Esophagus squamous epithelium (tissue), 5 donors: Measurements from ENCODE around the gene RNF144A. TPM values are rescaled to one million over a fixed set of nuclear protein-coding genes. Genes with fewer than 3 reads are reported as not detected.

Experiments
- DNase-seq: peaks from one replicate; lab custom pipeline; 2025; lab: John Stamatoyannopoulos, UW
- H3K27ac ChIP-seq, 4 donors: fragments of 200-600 bp; sonication (generic); one replicate each; pipeline ENCODE4 v1.5.1; 2016 to 2019; ENCODE audit warnings: mild to moderate bottlenecking in 1 of 4
- H3K27me3 ChIP-seq, 4 donors: fragments of 200-600 bp; sonication (generic); 1 replicate in 3 of 4; 2 replicates in 1 of 4; pipeline versions ENCODE4 v1.5.1 to v1.6.0; 2017 to 2021; ENCODE audit warnings: antibody characterized with exemption in 1 of 4
- H3K36me3 ChIP-seq, 3 donors: fragments of 200-600 bp; sonication (generic); one replicate each; pipeline ENCODE4 v1.5.1; 2016 to 2019
- H3K4me1 ChIP-seq, 3 donors: fragments of 200-600 bp; sonication (generic); one replicate each; pipeline ENCODE4 v1.5.1; 2017 to 2019
- H3K4me3 ChIP-seq, 4 donors: fragments of 200-600 bp; sonication (generic); 1 replicate in 3 of 4; 2 replicates in 1 of 4; pipeline ENCODE4 v1.5.1; 2016 to 2019; ENCODE audit warnings: mild to moderate bottlenecking in 2 of 4, moderate library complexity in 1 of 4
- H3K9me3 ChIP-seq, 3 donors: fragments of 200-600 bp; sonication (generic); one replicate each; pipeline ENCODE4 v1.5.1; 2016 to 2019
- POLR2A ChIP-seq, 4 donors: fragments of 450-650 bp; IDR thresholded peaks; one replicate each; pipeline ENCODE4 v1.6.1; 2017; ENCODE audit warnings: antibody characterized with exemption in 4 of 4, mild to moderate bottlenecking in 4 of 4, moderate library complexity in 3 of 4
- WGBS, 2 donors: methylation state at CpG; one replicate each; pipeline ENCODE4 v1.1.5; 2018; 5-methylcytosine and 5-hydroxymethylcytosine counted together
- intact Hi-C: fragments of 100-400 bp; cut with DNase I; formaldehyde crosslinking; loops from one replicate; pipeline ENCODE4 v1.15.0; 2022
- total RNA-seq, 4 donors: library from RNA; depleted of rRNA; stranded (reverse); fragments of >200 nt; gene quantifications; one replicate each; pipeline ENCODE4 v1.1.0, GENCODE V29; 2016
- TF ChIP-seq, protein P1 (sequence below), 6 experiments: fragments of 450-650 bp in 4 of 6; fragments of 200-600 bp in 2 of 6; sonication (generic) in 2 of 6; IDR thresholded peaks; one replicate each; pipeline ENCODE4 v1.5.1; 2016 to 2019; ENCODE audit warnings: antibody characterized with exemption in 6 of 6, mild to moderate bottlenecking in 4 of 6, moderate library complexity in 4 of 6
- donor health status: DM: yes; HTN: yes; CAD: no.

RNF144A gene
- total RNA-seq, 4 donors from 2014 or later = 6.2 to 11.6 (median 8.2) TPM

DNA sequence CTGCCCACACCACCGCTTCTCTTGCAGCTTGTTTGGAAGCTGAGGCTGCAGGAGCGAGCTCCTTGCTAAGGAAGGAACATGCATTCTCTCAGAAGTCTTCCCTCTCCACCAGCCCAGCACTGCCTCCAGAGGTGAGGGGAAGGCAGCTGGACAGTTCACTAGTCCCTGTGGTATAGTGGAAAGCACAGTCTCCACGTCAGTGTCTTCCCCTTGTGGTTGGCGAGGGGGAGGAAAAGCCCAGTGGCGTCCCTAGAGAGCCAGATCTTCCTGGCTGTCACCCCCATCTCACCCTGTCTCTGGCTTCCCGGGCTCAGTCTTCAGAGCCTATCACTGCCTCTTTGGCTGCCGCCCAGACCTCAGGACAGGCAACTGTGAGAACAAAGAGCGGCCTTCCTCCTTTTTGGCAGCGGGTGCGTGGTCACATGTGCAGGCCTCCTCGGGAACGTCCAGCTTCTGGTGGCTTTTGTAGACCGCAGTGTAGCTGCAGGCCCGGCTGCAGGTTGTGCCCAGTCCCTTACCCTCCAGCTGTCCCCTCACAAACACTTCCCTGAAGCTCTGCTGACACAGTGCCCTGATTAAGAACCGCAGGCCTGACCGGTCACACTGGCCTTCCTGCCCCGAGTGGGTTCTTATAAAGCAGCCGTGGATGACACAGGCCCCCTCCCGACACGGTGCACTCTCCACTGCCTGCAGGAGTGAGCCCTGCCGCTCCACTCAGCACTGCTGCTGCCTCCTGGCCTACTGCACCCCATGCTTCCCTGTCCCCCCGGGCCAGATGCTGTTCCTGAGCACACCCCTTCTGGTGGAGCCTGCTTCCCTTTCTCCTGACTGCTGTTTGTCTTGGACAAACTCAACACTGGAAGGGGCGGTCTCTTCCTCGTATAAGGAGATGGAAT lies 90.9 kb downstream of the RNF144A start:
- intact Hi-C loops = no loop called here
- peak overlapping the region in 3 of 4 donors; percentile 47 to 68 (median 62) for H3K27ac ChIP-seq
- H3K4me1 ChIP-seq = peaks cover 3 to 40% (median 16%) of the 10 kb centered on the region in 3 donors
- no peak for TF ChIP-seq POLR2A (IDR thresholded peaks at IDR 0.05)
- TF ChIP-seq, protein P1, sequence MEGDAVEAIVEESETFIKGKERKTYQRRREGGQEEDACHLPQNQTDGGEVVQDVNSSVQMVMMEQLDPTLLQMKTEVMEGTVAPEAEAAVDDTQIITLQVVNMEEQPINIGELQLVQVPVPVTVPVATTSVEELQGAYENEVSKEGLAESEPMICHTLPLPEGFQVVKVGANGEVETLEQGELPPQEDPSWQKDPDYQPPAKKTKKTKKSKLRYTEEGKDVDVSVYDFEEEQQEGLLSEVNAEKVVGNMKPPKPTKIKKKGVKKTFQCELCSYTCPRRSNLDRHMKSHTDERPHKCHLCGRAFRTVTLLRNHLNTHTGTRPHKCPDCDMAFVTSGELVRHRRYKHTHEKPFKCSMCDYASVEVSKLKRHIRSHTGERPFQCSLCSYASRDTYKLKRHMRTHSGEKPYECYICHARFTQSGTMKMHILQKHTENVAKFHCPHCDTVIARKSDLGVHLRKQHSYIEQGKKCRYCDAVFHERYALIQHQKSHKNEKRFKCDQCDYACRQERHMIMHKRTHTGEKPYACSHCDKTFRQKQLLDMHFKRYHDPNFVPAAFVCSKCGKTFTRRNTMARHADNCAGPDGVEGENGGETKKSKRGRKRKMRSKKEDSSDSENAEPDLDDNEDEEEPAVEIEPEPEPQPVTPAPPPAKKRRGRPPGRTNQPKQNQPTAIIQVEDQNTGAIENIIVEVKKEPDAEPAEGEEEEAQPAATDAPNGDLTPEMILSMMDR (IDR thresholded peaks at IDR 0.05) = no peak
- no peaks in the 10 kb centered on the region for H3K36me3 ChIP-seq
- H3K27me3 ChIP-seq = no peaks in the 10 kb centered on the region
- no peaks in the 10 kb centered on the region for H3K9me3 ChIP-seq
- 54 to 67% methylated on average over 6 to 14 of the region's 24 CpGs for WGBS, 2 donors
- peak overlapping the region in 1 of 4 donors; percentile 2 for H3K4me3 ChIP-seq
- DNase-seq = no peak

GRCh38 chr2:7009207-7009911 lies 92.1 kb downstream of the RNF144A start:
- no peak for TF ChIP-seq POLR2A (IDR thresholded peaks at IDR 0.05)
- TF ChIP-seq, protein P1 (IDR thresholded peaks at IDR 0.05) = no peak
- H3K9me3 ChIP-seq = no peaks in the 10 kb centered on the region
- H3K36me3 ChIP-seq = no peaks in the 10 kb centered on the region
- intact Hi-C loops = no loop called here
- H3K4me3 ChIP-seq = no peak overlapping the region
- H3K27me3 ChIP-seq = no peaks in the 10 kb centered on the region
- peaks cover 3 to 42% (median 16%) of the 10 kb centered on the region in 3 donors for H3K4me1 ChIP-seq
- no peak for DNase-seq
- H3K27ac ChIP-seq = peak overlapping the region in 3 of 4 donors; percentile 59 to 81 (median 62)
- 85 to 94% methylated on average over 11 of the region's 11 CpGs for WGBS, 2 donors

GRCh38 chr2:7010391-7011054 lies 93.3 kb downstream of the RNF144A start:
- H3K27me3 ChIP-seq = no peaks in the 10 kb centered on the region
- no peak for DNase-seq
- H3K27ac ChIP-seq = peak overlapping the region in 3 of 4 donors; percentile 54 to 81 (median 59)
- H3K4me3 ChIP-seq = no peak overlapping the region
- TF ChIP-seq POLR2A (IDR thresholded peaks at IDR 0.05) = no peak
- TF ChIP-seq, protein P1 (IDR thresholded peaks at IDR 0.05) = no peak
- H3K9me3 ChIP-seq = no peaks in the 10 kb centered on the region
- peaks cover 3 to 44% (median 16%) of the 10 kb centered on the region in 3 donors for H3K4me1 ChIP-seq
- intact Hi-C loops = no loop called here
- WGBS, 2 donors = 54 to 60% methylated on average over 10 of the region's 10 CpGs
- H3K36me3 ChIP-seq = no peaks in the 10 kb centered on the region

- Histone ChIP-seq H3K36me3 (no peaks in the 10 kb centered on the region), H3K4me1 (peaks cover 3 to 46% (median 16%) of the 10 kb centered on the region in 3 donors), H3K27ac (no peak overlapping the region), H3K4me3 (no peak overlapping the region), H3K9me3 (no peaks in the 10 kb centered on the region), H3K27me3 (no peaks in the 10 kb centered on the region)
- intact Hi-C loops = no loop called here
- TF ChIP-seq, protein P1 (IDR thresholded peaks at IDR 0.05) = no peak
- TF ChIP-seq POLR2A (IDR thresholded peaks at IDR 0.05) = no peak
- 67 to 77% methylated on average over 7 of the region's 7 CpGs for WGBS, 2 donors
- no peak for DNase-seq
Observed at GRCh38 chr2:7011356-7012083, 94.3 kb downstream of the RNF144A start.
